HG02588 (cell line): ENCODE measurements around the gene RALGPS1.

Source experiments
- ATAC-seq: cut with Tn5 transposase; IDR thresholded peaks from one replicate; pipeline ENCODE4 v1.9.1; 2021; ENCODE audit warnings: mild to moderate bottlenecking, moderate library complexity; ENCODE audit not compliant: unreplicated experiment

The RALGPS1 gene

DNA sequence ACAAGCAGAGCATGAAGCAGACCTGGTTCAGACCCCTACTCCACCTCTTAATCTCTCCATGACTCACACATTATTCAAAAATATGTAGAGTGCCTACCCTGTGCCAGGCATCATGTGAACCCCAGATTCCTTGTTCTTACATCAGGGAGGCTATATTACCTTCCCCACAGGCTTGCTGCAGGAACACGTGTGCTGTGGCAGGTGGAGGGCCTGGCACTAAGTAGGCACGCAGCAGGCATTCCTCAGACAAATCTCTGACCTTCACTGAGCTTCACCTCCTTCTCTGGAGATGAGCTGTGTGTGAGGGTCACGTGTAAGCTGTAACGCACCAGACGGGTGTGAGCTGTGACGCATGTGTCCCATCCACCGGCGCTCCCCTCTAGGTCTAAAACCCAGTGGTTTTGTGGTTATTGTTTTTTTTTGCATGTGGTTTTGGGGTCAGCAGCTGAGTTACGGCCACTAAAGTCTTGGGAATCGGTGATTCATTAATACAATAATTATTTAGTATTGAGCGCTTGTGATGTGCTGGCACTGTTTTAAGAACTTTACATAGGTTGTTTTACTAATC is 177.5 kb downstream of the RALGPS1 start:
- no peak for ATAC-seq

GRCh38 chr9:127093319-127094020 is 178.9 kb downstream of the RALGPS1 start:
- no peak for ATAC-seq

DNA sequence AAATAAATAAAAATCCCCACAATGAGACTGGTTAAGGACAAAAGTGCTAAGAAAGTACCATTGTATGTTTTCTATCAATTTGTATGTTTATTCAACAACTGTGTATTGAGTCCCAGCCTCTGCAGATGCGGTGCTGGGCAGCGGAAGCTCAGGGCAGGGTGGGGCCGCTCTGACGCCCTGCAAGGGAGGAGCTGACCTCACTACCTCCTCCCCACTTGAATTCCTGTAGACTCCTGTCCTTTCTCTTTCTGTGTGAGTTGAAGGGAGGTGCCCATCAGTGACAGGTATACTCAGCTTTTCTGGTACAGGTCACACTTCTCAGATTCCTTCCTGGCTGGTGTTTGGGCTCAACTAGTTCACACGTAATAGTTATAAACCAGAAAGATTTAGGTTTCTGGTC is 180.8 kb downstream of the RALGPS1 start:
- ATAC-seq: no peak

DNA sequence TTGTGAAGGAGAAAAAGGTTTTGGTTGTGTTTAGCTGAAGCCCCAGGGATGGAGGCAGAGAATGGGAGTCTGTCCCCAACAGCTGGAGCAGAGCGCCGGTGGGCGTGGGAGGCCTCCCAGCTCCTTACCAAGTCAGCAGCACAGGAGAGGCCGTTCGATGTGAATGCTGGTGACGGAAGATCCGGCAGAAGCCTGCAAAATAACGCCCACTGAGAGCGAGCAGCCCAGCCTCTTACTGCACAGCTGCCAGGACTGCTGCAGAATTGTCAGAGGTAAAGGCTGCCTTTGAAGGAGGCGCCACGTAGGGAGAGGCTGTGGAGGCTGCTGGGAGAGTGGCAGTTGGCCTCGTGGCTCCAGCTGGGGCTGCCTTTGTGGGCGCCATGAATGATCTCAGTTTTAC is 181.6 kb downstream of the RALGPS1 start:
- no peak for ATAC-seq

DNA sequence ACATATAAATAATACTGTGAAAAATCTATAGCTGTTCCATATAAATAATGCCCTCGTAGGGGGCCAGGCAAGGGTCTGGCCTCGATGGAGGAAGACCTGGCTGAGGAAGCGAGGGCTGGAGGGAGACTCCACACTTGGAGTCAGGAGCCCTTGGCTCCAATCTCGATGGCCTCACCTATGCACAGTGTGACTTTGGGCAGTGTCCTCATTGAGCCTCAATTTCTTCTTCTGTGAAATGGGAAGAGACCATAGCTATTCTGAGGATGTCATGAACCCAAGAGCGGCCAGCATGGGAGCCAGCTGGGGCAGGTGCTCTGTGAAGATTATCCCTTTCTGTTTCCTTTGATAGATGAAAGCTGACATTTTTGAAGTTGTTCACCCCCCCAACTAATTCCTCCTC is 183.1 kb downstream of the RALGPS1 start:
- ATAC-seq: no peak

DNA sequence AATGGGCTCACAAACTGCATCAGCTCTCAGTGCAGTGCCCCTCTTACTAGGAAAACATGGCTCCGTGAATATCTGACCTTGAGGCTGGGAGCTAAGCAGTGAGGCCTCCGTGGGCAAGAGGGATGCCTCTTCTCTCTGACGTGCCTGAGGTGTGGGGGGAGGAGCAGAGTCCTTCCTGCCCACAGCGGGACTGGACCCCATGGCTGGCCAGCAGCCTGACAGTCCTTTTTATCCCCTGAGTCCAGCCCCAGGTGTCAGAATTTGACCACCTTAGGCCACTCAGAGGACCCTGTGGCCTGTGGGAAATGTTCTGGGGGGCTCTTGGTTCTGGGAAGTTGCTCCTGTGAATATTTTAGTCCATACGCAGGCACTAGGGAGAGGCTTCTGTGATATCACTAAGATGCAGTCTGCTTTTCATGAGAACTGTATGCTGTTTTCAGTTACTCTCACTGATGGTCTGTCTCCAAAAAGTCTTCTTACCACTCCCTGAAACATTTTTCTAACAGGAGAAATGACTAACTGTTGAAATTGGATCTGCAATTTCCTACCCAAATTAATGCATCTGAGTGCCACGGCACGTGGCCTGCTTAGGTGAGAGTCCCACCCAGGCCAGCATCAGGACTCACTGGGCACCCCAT is 184.5 kb downstream of the RALGPS1 start:
- no peak for ATAC-seq

GRCh38 chr9:127099664-127100063 is 185.1 kb downstream of the RALGPS1 start:
- ATAC-seq: no peak

DNA sequence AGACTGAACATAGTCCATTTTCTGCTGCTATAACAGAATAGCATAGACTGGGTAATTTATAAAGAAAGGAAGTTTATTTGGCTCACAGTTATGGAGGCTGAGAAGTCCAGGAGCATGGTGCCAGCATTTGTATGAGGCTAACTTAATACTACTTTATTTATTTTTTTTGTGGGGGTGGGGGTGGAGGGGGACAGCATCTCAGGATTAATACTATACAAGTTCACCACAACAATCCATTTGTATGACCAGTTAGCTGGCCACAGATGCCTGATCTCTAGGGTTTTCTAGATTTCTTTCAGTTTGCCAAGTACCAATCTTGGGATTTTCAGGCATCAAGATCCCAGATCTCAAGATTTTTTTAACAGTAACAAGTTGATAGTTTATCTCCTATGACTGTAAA is 187.6 kb downstream of the RALGPS1 start:
- no peak for ATAC-seq

- no peak for ATAC-seq
Measured at GRCh38 chr9:127102788-127103187, 188.2 kb downstream of the RALGPS1 start.

DNA sequence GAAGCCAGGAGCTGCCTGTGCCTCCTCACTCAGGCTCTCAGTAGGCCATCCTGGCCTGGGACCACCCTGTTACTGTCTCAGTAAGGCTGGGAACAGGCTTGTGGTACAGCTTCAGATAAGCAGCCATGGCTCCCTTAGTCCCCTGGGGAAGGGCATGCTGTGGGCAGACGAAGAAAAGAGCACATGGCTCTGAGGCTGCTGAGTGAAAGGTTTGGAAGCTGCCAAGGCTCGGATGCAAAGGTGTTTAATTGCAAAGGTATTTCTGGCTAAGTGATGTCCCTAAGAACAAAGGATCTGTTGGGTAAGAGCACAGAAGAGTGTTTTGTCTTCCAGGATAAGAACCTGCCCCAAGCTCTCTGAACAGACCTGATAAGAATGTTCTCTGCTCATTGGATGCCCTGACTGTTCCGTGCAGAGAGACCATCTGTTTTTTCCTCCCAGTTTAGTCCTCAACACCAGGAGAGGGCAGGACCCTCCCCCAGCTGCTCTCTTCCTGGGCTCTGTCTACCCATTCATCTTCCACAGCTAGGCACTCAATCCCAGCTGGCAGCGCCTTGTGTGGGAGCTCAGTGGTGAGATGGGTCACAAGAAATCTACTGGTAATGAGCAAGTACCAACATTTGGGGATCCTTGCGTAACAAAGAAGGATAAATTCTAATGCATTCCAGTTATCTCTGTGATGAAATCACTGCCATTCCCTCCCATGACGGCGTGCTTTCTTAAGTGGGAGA is 190.2 kb downstream of the RALGPS1 start:
- ATAC-seq: no peak

GRCh38 chr9:127105805-127106465 is 191.4 kb downstream of the RALGPS1 start:
- ATAC-seq: no peak

DNA sequence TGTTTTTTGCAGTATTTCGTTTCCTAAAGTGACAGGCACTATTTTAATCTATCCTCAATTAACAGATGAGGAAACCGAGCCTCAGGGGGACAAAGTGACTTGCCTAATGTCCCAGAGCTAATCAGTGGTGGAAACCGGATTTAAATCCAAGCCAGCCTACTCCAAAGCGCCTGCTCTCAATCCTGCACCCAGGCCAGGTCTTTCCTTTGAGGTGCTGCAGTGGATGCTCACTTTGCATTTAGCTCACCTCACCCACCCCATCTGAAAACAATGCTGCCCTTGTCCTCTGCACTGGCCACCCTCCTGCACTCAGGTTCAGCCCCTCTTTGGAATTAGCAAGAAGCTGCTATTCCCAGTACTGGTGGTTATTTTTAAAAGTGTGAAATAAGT is 191.9 kb downstream of the RALGPS1 start:
- no peak for ATAC-seq

GRCh38 chr9:127107171-127107928 is 192.8 kb downstream of the RALGPS1 start:
- ATAC-seq: no peak

GRCh38 chr9:127107929-127108876 is 193.6 kb downstream of the RALGPS1 start:
- ATAC-seq: no peak

DNA sequence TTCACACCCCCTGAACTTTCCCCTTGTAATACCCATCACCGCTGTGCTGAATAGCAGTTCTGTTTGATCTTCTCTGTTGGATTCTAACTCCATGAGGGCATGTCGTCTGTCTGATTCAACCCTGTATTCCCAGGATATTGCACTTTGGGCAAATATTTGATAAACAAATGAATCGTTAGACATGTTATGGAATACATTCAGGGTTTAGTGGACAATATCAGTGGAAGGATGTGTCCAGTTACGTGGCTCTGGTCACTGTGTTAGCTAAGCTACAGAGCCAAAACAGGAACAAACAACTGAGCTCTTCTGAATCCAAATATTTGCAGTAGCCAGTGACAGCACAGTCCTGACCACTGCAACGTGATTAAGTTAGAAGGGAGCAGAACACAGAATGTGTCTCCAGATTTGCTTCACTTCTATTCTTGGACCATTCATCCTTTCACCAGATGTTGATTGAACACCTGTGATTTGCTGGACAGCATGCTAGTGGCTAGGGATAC is 194.7 kb downstream of the RALGPS1 start:
- ATAC-seq: no peak

- ATAC-seq: no peak
Measured at GRCh38 chr9:127112056-127112455, 197.5 kb downstream of the RALGPS1 start.

- ATAC-seq: no peak
Measured at GRCh38 chr9:127112735-127113161, 198.2 kb downstream of the RALGPS1 start.

DNA sequence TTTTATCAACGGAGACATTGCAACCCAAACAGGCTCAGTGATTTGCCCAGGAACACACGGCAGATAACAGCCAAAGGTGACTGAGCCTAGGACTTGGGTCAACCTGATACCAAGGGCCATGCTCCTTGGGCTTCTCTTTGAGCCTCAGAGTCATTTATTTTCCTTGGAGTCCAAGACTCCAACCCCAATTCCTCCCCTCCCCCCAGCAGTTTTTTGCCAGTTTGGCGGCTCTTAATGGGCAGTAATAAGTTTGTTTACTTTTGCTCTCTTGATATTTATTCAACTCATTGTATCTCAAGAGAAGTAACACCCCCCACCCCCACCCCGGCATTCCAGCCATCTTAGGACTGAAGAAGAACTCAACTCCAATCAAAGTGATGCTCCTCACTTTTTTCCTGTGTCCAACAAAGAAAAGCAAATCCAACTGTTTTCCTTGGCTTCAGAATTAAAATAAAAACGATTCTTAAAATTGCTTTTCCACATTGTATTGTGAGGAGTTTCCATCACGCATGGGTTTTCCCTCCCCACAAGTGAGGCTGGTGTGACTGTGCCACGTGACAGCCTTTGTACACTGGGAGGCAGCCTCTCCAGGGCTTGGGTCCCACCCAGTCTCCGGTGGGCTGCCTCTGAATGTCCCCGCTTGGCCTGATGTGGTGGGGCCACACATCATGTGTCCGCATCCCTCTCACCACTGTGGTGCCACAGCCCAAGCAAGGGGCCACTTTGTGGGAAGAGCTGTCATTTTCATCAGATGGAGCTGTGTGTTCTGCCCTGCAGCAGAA is 198.8 kb downstream of the RALGPS1 start:
- no peak for ATAC-seq
